Adrenal gland (tissue), 12 donors: ENCODE results near the gene TMEM129. TPM values are rescaled to one million over a fixed set of nuclear protein-coding genes. Genes with fewer than 3 reads are reported as not detected.

Source experiments
- DNase-seq, 7 donors: peaks; one replicate each; pipeline ENCODE4 v3.0.0-alpha.2; 2019 to 2020
- H3K27ac ChIP-seq, 5 donors: fragments of 200-600 bp; sonication (generic) in 4 of 5; 1 replicate in 3 of 5; 2 replicates in 2 of 5; pipeline versions ENCODE4 v1.5.1 to v1.8.0; 2016 to 2020; ENCODE audit warnings: mild to moderate bottlenecking in 1 of 5
- H3K27me3 ChIP-seq: fragments of 200-600 bp; 2 replicates; pipeline ENCODE4 v1.8.0; 2021
- H3K36me3 ChIP-seq, 2 donors: fragments of 200-600 bp; replicated peaks in 1 of 2; 1 replicate in 1 of 2; 2 replicates in 1 of 2; pipeline versions ENCODE4 v1.5.1 to v1.8.0; 2018 to 2022
- H3K4me1 ChIP-seq, 2 donors: fragments of 200-600 bp; replicated peaks in 1 of 2; 1 replicate in 1 of 2; 2 replicates in 1 of 2; pipeline versions ENCODE4 v1.5.1 to v1.8.0; 2018 to 2021
- H3K4me3 ChIP-seq, 4 donors: fragments of 200-600 bp; sonication (generic) in 3 of 4; one replicate each; pipeline ENCODE4 v1.5.1; 2016 to 2018
- H3K9me3 ChIP-seq, 3 donors: fragments of 200-600 bp; sonication (generic) in 1 of 3; replicated peaks in 1 of 3; 1 replicate in 2 of 3; 2 replicates in 1 of 3; pipeline versions ENCODE4 v1.5.1 to v1.8.0; 2016 to 2021
- POLR2A ChIP-seq, 2 donors: fragments of 450-650 bp; IDR thresholded peaks; one replicate each; pipeline ENCODE4 v1.6.1; 2017; ENCODE audit warnings: antibody characterized with exemption in 2 of 2, mild to moderate bottlenecking in 2 of 2, moderate library complexity in 1 of 2
- WGBS, 4 donors: extraction: QIAGEN DNeasy Blood & Tissue Kit in 2 of 4; methylation state at CpG; one replicate each; pipeline versions ENCODE4 v1.1.5 to v1.1.7; 2013 to 2017; 5-methylcytosine and 5-hydroxymethylcytosine counted together
- intact Hi-C, 2 donors: fragments of 100-400 bp; cut with DNase I; formaldehyde crosslinking; loops; one replicate each; pipeline versions ENCODE4 v1.14.1 to v1.15.0; 2022 to 2023
- polyA plus RNA-seq, 3 donors: library from polyadenylated mRNA; stranded (reverse); fragments of 200-250 nt in 2 of 3; fragments of 350-450 nt in 1 of 3; fragmentation: Illumina TruSeq in 1 of 3; extraction: RNeasy Lipid Tissue Mini Kit (QIAGEN cat#74804) in 1 of 3; gene quantifications; one replicate each; pipeline ENCODE4 v1.2.3, GENCODE V29; 2013 to 2014
- total RNA-seq, 9 donors: library from RNA; depleted of rRNA in 4 of 9; stranded (reverse); fragments of >200 nt in 4 of 9; fragments of 120-200 nt in 1 of 9; fragmentation: NEBNext Ultra II Directional in 1 of 9; extraction: Animal tissue kit (Norgen Biotek cat#: 25700) in 1 of 9; gene quantifications; one replicate each; pipeline versions ENCODE4 v1.1.0 to v1.2.4, GENCODE V29; 2013 to 2023
- TF ChIP-seq, protein P1 (sequence below), 6 experiments: fragments of 450-650 bp in 4 of 6; fragments of 200-600 bp in 2 of 6; sonication (generic) in 1 of 6; IDR thresholded peaks; 1 replicate in 5 of 6; 2 replicates in 1 of 6; pipeline versions ENCODE4 v1.5.1 to v1.8.0; 2016 to 2021; ENCODE audit warnings: antibody characterized with exemption in 6 of 6, mild to moderate bottlenecking in 2 of 6, moderate library complexity in 1 of 6
- donor health status: healthy with polysubstance abuse.
- donor health status: Bipolar disorder and iron deficiency.
- donor health status: DM: yes; HTN: yes; CAD: no.
- donor health status: DM: no; HTN: no; CAD: no.
- donor health status: DM: no; HTN: no; CAD: no.
- donor health status: DM: yes; HTN: yes; CAD: no.

TMEM129 gene
- total and polyA plus RNA-seq, 12 donors: 14.9 to 119 (median 50.5) TPM

- H3K4me1 ChIP-seq: no peaks in the 10 kb centered on the region
- no peaks in the 10 kb centered on the region for H3K27me3 ChIP-seq
- TF ChIP-seq, protein P1, sequence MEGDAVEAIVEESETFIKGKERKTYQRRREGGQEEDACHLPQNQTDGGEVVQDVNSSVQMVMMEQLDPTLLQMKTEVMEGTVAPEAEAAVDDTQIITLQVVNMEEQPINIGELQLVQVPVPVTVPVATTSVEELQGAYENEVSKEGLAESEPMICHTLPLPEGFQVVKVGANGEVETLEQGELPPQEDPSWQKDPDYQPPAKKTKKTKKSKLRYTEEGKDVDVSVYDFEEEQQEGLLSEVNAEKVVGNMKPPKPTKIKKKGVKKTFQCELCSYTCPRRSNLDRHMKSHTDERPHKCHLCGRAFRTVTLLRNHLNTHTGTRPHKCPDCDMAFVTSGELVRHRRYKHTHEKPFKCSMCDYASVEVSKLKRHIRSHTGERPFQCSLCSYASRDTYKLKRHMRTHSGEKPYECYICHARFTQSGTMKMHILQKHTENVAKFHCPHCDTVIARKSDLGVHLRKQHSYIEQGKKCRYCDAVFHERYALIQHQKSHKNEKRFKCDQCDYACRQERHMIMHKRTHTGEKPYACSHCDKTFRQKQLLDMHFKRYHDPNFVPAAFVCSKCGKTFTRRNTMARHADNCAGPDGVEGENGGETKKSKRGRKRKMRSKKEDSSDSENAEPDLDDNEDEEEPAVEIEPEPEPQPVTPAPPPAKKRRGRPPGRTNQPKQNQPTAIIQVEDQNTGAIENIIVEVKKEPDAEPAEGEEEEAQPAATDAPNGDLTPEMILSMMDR (IDR thresholded peaks at IDR 0.05): no peak
- TF ChIP-seq POLR2A (IDR thresholded peaks at IDR 0.05): no peak
- intact Hi-C loops: no loop called here
- no peaks in the 10 kb centered on the region for H3K9me3 ChIP-seq
- H3K4me3 ChIP-seq: no peak overlapping the region
- no peak for DNase-seq
- 82 to 96% (median 86%) methylated on average over 3 to 15 of the region's 15 CpGs for WGBS, 4 donors
- H3K36me3 ChIP-seq: no peaks in the 10 kb centered on the region
- no peak overlapping the region for H3K27ac ChIP-seq
Measured at GRCh38 chr4:1753697-1754311, 32.7 kb upstream of the TMEM129 start.

DNA sequence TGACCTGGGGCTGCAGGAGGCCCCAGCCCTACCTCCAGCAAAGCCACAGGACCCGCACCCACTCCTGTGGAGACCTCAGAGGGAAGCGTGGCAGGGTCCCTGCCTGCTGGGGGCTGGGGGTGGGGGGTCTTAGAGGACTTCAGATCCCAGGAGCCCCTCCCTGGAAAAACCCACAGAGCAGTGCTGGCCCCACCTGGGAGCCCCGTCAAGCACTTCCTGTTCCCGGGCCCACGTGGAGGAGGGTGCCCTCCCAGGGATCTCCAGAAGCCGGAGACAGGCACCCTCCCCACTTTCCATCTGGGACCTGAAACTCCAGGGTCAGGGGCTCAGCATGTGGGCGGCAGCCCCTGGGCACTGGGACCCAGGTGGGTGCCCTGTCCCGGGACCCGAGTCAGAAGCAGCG, 32.2 kb upstream of the TMEM129 start:
- intact Hi-C loops: no loop called here
- 72 to 84% (median 82%) methylated on average over 8 to 10 of the region's 10 CpGs; no CpG with 5 or more reads in 1 of the 4 donors for WGBS, 4 donors

GRCh38 chr4:1752284-1753041, 31.3 kb upstream of the TMEM129 start:
- DNase-seq: peak in 1 of 7 donors; percentile 37
- H3K4me3 ChIP-seq: no peak overlapping the region
- WGBS, 4 donors: 36 to 80% (median 60%) methylated on average over 2 to 34 of the region's 35 CpGs
- H3K27me3 ChIP-seq: peaks cover 4% of the 10 kb centered on the region
- no peak overlapping the region for H3K27ac ChIP-seq
- TF ChIP-seq, protein P1 (IDR thresholded peaks at IDR 0.05): no peak
- TF ChIP-seq POLR2A (IDR thresholded peaks at IDR 0.05): no peak
- H3K36me3 ChIP-seq: no peaks in the 10 kb centered on the region
- H3K4me1 ChIP-seq: peaks cover 0 to 3% of the 10 kb centered on the region in 2 donors
- intact Hi-C loops: no loop called here
- H3K9me3 ChIP-seq: no peaks in the 10 kb centered on the region

More for the DNA sequence above, 32.2 kb upstream of the TMEM129 start:
- Histone ChIP-seq H3K9me3 (no peaks in the 10 kb centered on the region), H3K4me3 (no peak overlapping the region), H3K27me3 (peaks cover 2% of the 10 kb centered on the region), H3K36me3 (no peaks in the 10 kb centered on the region), H3K4me1 (peaks cover 0 to 2% of the 10 kb centered on the region in 2 donors), H3K27ac (no peak overlapping the region)
- TF ChIP-seq POLR2A (IDR thresholded peaks at IDR 0.05): no peak
- TF ChIP-seq, protein P1 (IDR thresholded peaks at IDR 0.05): no peak
- no peak for DNase-seq

DNA sequence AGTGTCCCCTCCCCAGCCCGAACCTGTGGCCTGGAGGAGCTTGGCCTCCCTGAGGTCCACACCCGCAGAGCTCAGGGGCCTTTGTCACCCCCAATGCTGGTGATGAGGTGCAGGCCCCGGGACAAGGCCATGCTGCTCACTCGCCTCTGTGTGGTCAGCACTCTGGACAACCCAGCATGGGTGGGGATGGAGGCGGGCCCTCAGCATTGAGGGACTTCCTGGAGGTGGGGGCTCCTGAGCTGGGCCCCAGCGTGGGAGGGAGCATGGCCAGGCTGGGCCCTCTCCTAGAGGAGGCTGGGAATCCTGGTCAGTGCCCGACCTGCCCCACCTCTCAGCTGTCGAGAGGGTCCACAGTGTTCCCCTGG, 30.8 kb upstream of the TMEM129 start:
- peaks cover 4% of the 10 kb centered on the region for H3K27me3 ChIP-seq
- WGBS, 4 donors: 80 to 100% (median 94%) methylated on average over 1 to 8 of the region's 8 CpGs
- H3K4me1 ChIP-seq: peaks cover 0 to 3% of the 10 kb centered on the region in 2 donors
- no peaks in the 10 kb centered on the region for H3K9me3 ChIP-seq
- intact Hi-C loops: no loop called here
- no peak overlapping the region for H3K27ac ChIP-seq
- DNase-seq: no peak
- H3K36me3 ChIP-seq: no peaks in the 10 kb centered on the region
- no peak overlapping the region for H3K4me3 ChIP-seq
- TF ChIP-seq POLR2A (IDR thresholded peaks at IDR 0.05): no peak
- TF ChIP-seq, protein P1 (IDR thresholded peaks at IDR 0.05): no peak
